Spleen (tissue), 11 donors: ENCODE measurements around the gene ABHD2. TPM values are rescaled to one million over a fixed set of nuclear protein-coding genes. Genes with fewer than 3 reads are reported as not detected.
A peak's percentile ranks its signal among the peaks of the same experiment; 100 is the strongest.

Experiments used
- DNase-seq: peaks from one replicate; pipeline ENCODE4 v3.0.0-alpha.2; 2020
- H3K27ac ChIP-seq, 8 donors: fragments of 200-600 bp; sonication (generic) in 7 of 8; 1 replicate in 4 of 8; 2 replicates in 4 of 8; pipeline versions ENCODE4 v1.5.0 to v1.8.0; 2016 to 2021; ENCODE audit warnings: inconsistent platforms in 4 of 8, mild to moderate bottlenecking in 4 of 8, moderate library complexity in 1 of 8
- H3K27me3 ChIP-seq, 7 donors: fragments of 200-600 bp; sonication (generic) in 6 of 7; replicated peaks in 1 of 7; 1 replicate in 4 of 7; 2 replicates in 3 of 7; pipeline versions ENCODE4 v1.5.0 to v1.8.0; 2016 to 2021; ENCODE audit warnings: inconsistent platforms in 3 of 7, mild to moderate bottlenecking in 1 of 7
- H3K36me3 ChIP-seq, 6 donors: fragments of 200-600 bp; sonication (generic) in 5 of 6; 1 replicate in 4 of 6; 2 replicates in 2 of 6; pipeline versions ENCODE4 v1.5.0 to v1.8.0; 2016 to 2021; ENCODE audit warnings: inconsistent platforms in 2 of 6
- H3K4me1 ChIP-seq, 6 donors: fragments of 200-600 bp; sonication (generic) in 5 of 6; 1 replicate in 3 of 6; 2 replicates in 3 of 6; pipeline versions ENCODE4 v1.5.0 to v1.8.0; 2016 to 2021; ENCODE audit warnings: inconsistent platforms in 3 of 6
- H3K4me3 ChIP-seq, 8 donors: fragments of 200-600 bp; sonication (generic) in 7 of 8; 1 replicate in 4 of 8; 2 replicates in 4 of 8; pipeline versions ENCODE4 v1.5.0 to v1.8.0; 2016 to 2021; ENCODE audit warnings: inconsistent platforms in 4 of 8, mild to moderate bottlenecking in 4 of 8, moderate library complexity in 2 of 8
- H3K9me3 ChIP-seq, 8 donors: fragments of 200-600 bp; sonication (generic) in 7 of 8; 1 replicate in 4 of 8; 2 replicates in 4 of 8; pipeline versions ENCODE4 v1.5.0 to v1.8.0; 2016 to 2021; ENCODE audit warnings: inconsistent platforms in 4 of 8
- CTCF ChIP-seq, 11 experiments: fragments of 200-600 bp in 7 of 11; fragments of 450-650 bp in 4 of 11; sonication (generic) in 4 of 11; IDR thresholded peaks in 8 of 11; conservative IDR thresholded peaks in 3 of 11; 1 replicate in 7 of 11; 2 replicates in 4 of 11; pipeline versions ENCODE4 v1.4.0 to v1.8.0; 2016 to 2021; ENCODE audit warnings: antibody characterized with exemption in 11 of 11, inconsistent platforms in 4 of 11, mild to moderate bottlenecking in 1 of 11
- POLR2A ChIP-seq, 3 donors: fragments of 450-650 bp; IDR thresholded peaks; one replicate each; pipeline ENCODE4 v1.5.1; 2017; ENCODE audit warnings: antibody characterized with exemption in 3 of 3, mild to moderate bottlenecking in 1 of 3
- POLR2AphosphoS5 ChIP-seq, 3 donors: sonication (generic); formaldehyde crosslinking; IDR thresholded peaks; one replicate each; pipeline ENCODE4 v1.5.1; 2017; ENCODE audit warnings: antibody characterized with exemption in 3 of 3
- WGBS, 5 donors: extraction: QIAGEN DNeasy Blood & Tissue Kit in 3 of 5; methylation state at CpG; one replicate each; pipeline versions ENCODE4 v1.1.5 to v1.1.7; 2013 to 2018; 5-methylcytosine and 5-hydroxymethylcytosine counted together
- intact Hi-C: fragments of 100-400 bp; cut with DNase I; formaldehyde crosslinking; loops from one replicate; pipeline ENCODE4 v1.15.0; 2023; ENCODE audit warnings: low total_unique reads
- polyA plus RNA-seq, 3 donors: library from polyadenylated mRNA; stranded (reverse); fragments of 200-250 nt; gene quantifications; one replicate each; pipeline ENCODE4 v1.2.1, GENCODE V29; 2013
- total RNA-seq, 7 donors: library from RNA; depleted of rRNA in 3 of 7; stranded (reverse); fragments of >200 nt in 3 of 7; fragmentation: NEBNext Ultra II Directional in 4 of 7; extraction: Animal tissue kit (Norgen Biotek cat#: 25700) in 4 of 7; gene quantifications; one replicate each; pipeline versions ENCODE4 v1.1.0 to v1.2.1, GENCODE V29; 2016 to 2021
- donor health status: healthy with polysubstance abuse.
- donor health status: DM: no; HTN: no; CAD: no; lungs with moderate emphysema.
- donor health status: DM: no; HTN: no; CAD: no.
- donor health status: Bipolar disorder and iron deficiency.
- donor health status: healthy.
- donor health status: DM: no; HTN: no; CAD: no.
- donor health status: DM: yes; HTN: yes; CAD: no.

The ABHD2 gene
- total and polyA plus RNA-seq, 10 donors, result 2.1 to 158 (median 106) TPM

- H3K27me3 ChIP-seq, result peaks cover 0 to 3% (median 0%) of the 10 kb centered on the region in 7 donors
- H3K4me3 ChIP-seq, result no peak overlapping the region
- no peaks in the 10 kb centered on the region for H3K36me3 ChIP-seq
- 24 to 49% (median 40%) methylated on average over 3 of the region's 3 CpGs for WGBS, 5 donors
- H3K4me1 ChIP-seq, result peaks cover 0 to 4% (median 3%) of the 10 kb centered on the region in 6 donors
- H3K27ac ChIP-seq, result peak overlapping the region in 1 of 8 donors; percentile 30
- no peak for DNase-seq
- TF ChIP-seq POLR2A (IDR thresholded peaks at IDR 0.05) (no peak), POLR2AphosphoS5 (IDR thresholded peaks at IDR 0.05) (no peak), CTCF (IDR thresholded peaks at IDR 0.05 in 8 of 11, conservative IDR thresholded peaks at IDR 0.05 in 3 of 11) (no peak)
- intact Hi-C loops, result no loop called here
- no peaks in the 10 kb centered on the region for H3K9me3 ChIP-seq
Measured at GRCh38 chr15:89052474-89052873, 35.8 kb upstream of the ABHD2 start.

GRCh38 chr15:89054873-89055272 lies 33.4 kb upstream of the ABHD2 start:
- TF ChIP-seq POLR2A (IDR thresholded peaks at IDR 0.05), result no peak
- intact Hi-C loops, result loop anchor here (5.0 kb wide), 2 partner anchors 72 to 122 kb away; no protein-coding TSS in a partner anchor
- H3K27ac ChIP-seq, result no peak overlapping the region
- H3K9me3 ChIP-seq, result no peaks in the 10 kb centered on the region
- H3K36me3 ChIP-seq, result no peaks in the 10 kb centered on the region
- no peak overlapping the region for H3K4me3 ChIP-seq
- peaks cover 0 to 14% (median 9%) of the 10 kb centered on the region in 6 donors for H3K4me1 ChIP-seq
- WGBS, 5 donors, result 91 to 97% (median 96%) methylated on average over 6 of the region's 6 CpGs
- H3K27me3 ChIP-seq, result peaks cover 0 to 2% (median 0%) of the 10 kb centered on the region in 7 donors
- no peak for DNase-seq

- H3K4me1 ChIP-seq, result peaks cover 0 to 14% (median 9%) of the 10 kb centered on the region in 6 donors
- no peaks in the 10 kb centered on the region for H3K36me3 ChIP-seq
- DNase-seq, result peak; percentile 94
- H3K4me3 ChIP-seq, result no peak overlapping the region
- no peaks in the 10 kb centered on the region for H3K9me3 ChIP-seq
- peak; percentile 53 to 75 (median 56) for TF ChIP-seq POLR2AphosphoS5 (IDR thresholded peaks at IDR 0.05)
- peak; percentile 98 to 99 (median 99) for TF ChIP-seq CTCF (IDR thresholded peaks at IDR 0.05 in 8 of 11, conservative IDR thresholded peaks at IDR 0.05 in 3 of 11)
- no peak for TF ChIP-seq POLR2A (IDR thresholded peaks at IDR 0.05)
- 28 to 32% (median 30%) methylated on average over 13 of the region's 13 CpGs for WGBS, 5 donors
- no peak overlapping the region for H3K27ac ChIP-seq
- no peaks in the 10 kb centered on the region for H3K27me3 ChIP-seq
- intact Hi-C loops, result loop anchor here (5.0 kb wide), 2 partner anchors 70 to 120 kb away; no protein-coding TSS in a partner anchor
Measured at GRCh38 chr15:89057506-89058133, 30.6 kb upstream of the ABHD2 start.

GRCh38 chr15:89058376-89058775 lies 29.9 kb upstream of the ABHD2 start:
- TF ChIP-seq CTCF (IDR thresholded peaks at IDR 0.05 in 8 of 11, conservative IDR thresholded peaks at IDR 0.05 in 3 of 11) (no peak), POLR2AphosphoS5 (IDR thresholded peaks at IDR 0.05) (no peak), POLR2A (IDR thresholded peaks at IDR 0.05) (no peak)
- intact Hi-C loops, result loop anchor here (5.0 kb wide), 2 partner anchors 69 to 119 kb away; no protein-coding TSS in a partner anchor
- no peak for DNase-seq
- WGBS, 5 donors, result 77 to 84% (median 82%) methylated on average over 4 of the region's 4 CpGs
- Histone ChIP-seq H3K9me3 (no peaks in the 10 kb centered on the region), H3K4me3 (no peak overlapping the region), H3K4me1 (peaks cover 0 to 14% (median 9%) of the 10 kb centered on the region in 6 donors), H3K27me3 (no peaks in the 10 kb centered on the region), H3K36me3 (no peaks in the 10 kb centered on the region), H3K27ac (no peak overlapping the region)
